Endothelial cell of umbilical vein (primary cell): Measurements from ENCODE around the gene SFT2D3. TPM values are rescaled to one million over a fixed set of nuclear protein-coding genes. Genes with fewer than 3 reads are reported as not detected.

Experiments
- BruUV-seq: library from RNA; stranded (reverse); fragments of 400-500 nt; replicated peaks from 2 replicates; lab custom pipeline; 2021; lab: Mats Ljungman, UMichigan
- CTCF ChIA-PET: fragments of 300-600, 350-600 bp; sonication (Branson Sonifier 250); formaldehyde crosslinking; loops from one replicate; lab custom pipeline; 2021; ENCODE audit warnings: antibody characterized with exemption, inconsistent platforms; lab: Charles Lee
- POLR2A ChIA-PET: fragments of 300-600, 350-600 bp; sonication (Branson Sonifier 250); formaldehyde crosslinking; loops from one replicate; lab custom pipeline; 2021; ENCODE audit warnings: antibody characterized with exemption, inconsistent platforms; lab: Charles Lee
- DNase-seq: peaks from one replicate; pipeline ENCODE4 v3.0.0-alpha.2; 2011; ENCODE audit warnings: low read depth, low spot score
- FAIRE-seq: peaks from 2 replicates; lab custom pipeline; 2011; peaks lifted over from hg19 to GRCh38; lab: Jason Lieb, UNC
- H2AFZ ChIP-seq: 2 replicates; pipeline ENCODE4 v1.6.0; 2012; ENCODE audit warnings: low read depth, low read length, control low read depth, inconsistent platforms
- H3K27ac ChIP-seq: 2 replicates; pipeline ENCODE4 v1.5.1; 2011; ENCODE audit warnings: low read depth, mild to moderate bottlenecking, control low read depth, low read length, moderate library complexity; ENCODE audit not compliant: insufficient read depth
- H3K27me3 ChIP-seq, 2 experiments: 2 replicates each; pipeline versions ENCODE4 v1.6.0 to v1.6.1; 2011; ENCODE audit warnings: low read length in 2 of 2, mixed read lengths in 1 of 2; ENCODE audit not compliant: control insufficient read depth in 2 of 2, insufficient read depth in 2 of 2
- H3K36me3 ChIP-seq, 2 experiments: 2 replicates in 1 of 2; 3 replicates in 1 of 2; pipeline ENCODE4 v1.5.1; 2011; ENCODE audit warnings: low read length in 2 of 2, mild to moderate bottlenecking in 1 of 2, moderate library complexity in 1 of 2; ENCODE audit not compliant: control insufficient read depth in 2 of 2, insufficient read depth in 2 of 2; ENCODE audit errors: extremely low read depth in 1 of 2
- H3K4me1 ChIP-seq: 3 replicates; pipeline ENCODE4 v1.5.1; 2011; ENCODE audit warnings: mild to moderate bottlenecking, low read length; ENCODE audit not compliant: control insufficient read depth, insufficient read depth; ENCODE audit errors: extremely low read depth
- H3K4me2 ChIP-seq: 2 replicates; pipeline ENCODE4 v1.6.1; 2011; ENCODE audit warnings: low read length, control low read depth, mixed read lengths; ENCODE audit not compliant: insufficient read depth
- H3K4me3 ChIP-seq, 3 experiments: fragments of 200-600 bp in 1 of 3; sonication (generic), shearing (Covaris generic) in 1 of 3; replicated peaks in 1 of 3; 2 replicates each; pipeline ENCODE4 v1.5.1; 2011 to 2016; ENCODE audit warnings: control low read depth in 3 of 3, low read length in 3 of 3, mild to moderate bottlenecking in 2 of 3, inconsistent platforms in 1 of 3, low read depth in 1 of 3, moderate library complexity in 1 of 3; ENCODE audit not compliant: insufficient read depth in 1 of 3
- H3K79me2 ChIP-seq: 2 replicates; pipeline ENCODE4 v1.6.0; 2012; ENCODE audit warnings: low read length, inconsistent platforms; ENCODE audit not compliant: control insufficient read depth, insufficient read depth
- H3K9ac ChIP-seq: replicated peaks from 2 replicates; pipeline ENCODE3; 2011; ENCODE audit warnings: low read length, control low read depth; ENCODE audit not compliant: insufficient read depth; ENCODE audit errors: extremely low read depth
- H3K9me1 ChIP-seq: replicated peaks from 3 replicates; pipeline ENCODE4 v1.6.0; 2011; ENCODE audit warnings: mild to moderate bottlenecking, low read length; ENCODE audit not compliant: control insufficient read depth, insufficient read depth; ENCODE audit errors: extremely low read depth
- H3K9me3 ChIP-seq: replicated peaks from 2 replicates; pipeline ENCODE4 v1.5.1; 2012; ENCODE audit warnings: low read length, inconsistent platforms; ENCODE audit not compliant: control insufficient read depth, insufficient read depth
- H4K20me1 ChIP-seq: replicated peaks from 2 replicates; pipeline ENCODE3; 2011; ENCODE audit warnings: mild to moderate bottlenecking, low read length; ENCODE audit not compliant: control insufficient read depth, insufficient read depth; ENCODE audit errors: extremely low read depth
- CTCF ChIP-seq, 2 donors: IDR thresholded peaks; 1 replicate in 1 of 2; 2 replicates in 1 of 2; pipeline ENCODE4 v1.5.1; 2011; ENCODE audit warnings: low read length in 2 of 2, mild to moderate bottlenecking in 2 of 2, moderate library complexity in 2 of 2, control low read depth in 1 of 2, inconsistent platforms in 1 of 2, low read depth in 1 of 2; ENCODE audit not compliant: insufficient read depth in 1 of 2; ENCODE audit errors: extremely low read depth in 1 of 2
- EZH2 ChIP-seq: IDR thresholded peaks from 2 replicates; pipeline ENCODE4 v1.6.1; 2012; ENCODE audit warnings: borderline replicate concordance, low read depth, mild to moderate bottlenecking, moderate library complexity, low read length, inconsistent platforms; ENCODE audit not compliant: severe bottlenecking
- FOS ChIP-seq: IDR thresholded peaks from 2 replicates; pipeline ENCODE4 v1.6.1; 2011; ENCODE audit warnings: mild to moderate bottlenecking, low read length, moderate library complexity, borderline replicate concordance; ENCODE audit not compliant: insufficient read depth
- GATA2 ChIP-seq: IDR thresholded peaks from 2 replicates; pipeline ENCODE4 v1.7.0; 2011; ENCODE audit warnings: low read depth, mild to moderate bottlenecking, moderate library complexity, mixed read lengths, low read length; ENCODE audit not compliant: insufficient read length, insufficient read depth
- JUN ChIP-seq: IDR thresholded peaks from 2 replicates; pipeline ENCODE4 v1.6.1; 2011; ENCODE audit warnings: borderline replicate concordance, low read depth; ENCODE audit not compliant: insufficient read length, insufficient read depth
- MAX ChIP-seq: IDR thresholded peaks from 2 replicates; pipeline ENCODE4 v1.6.1; 2011; ENCODE audit not compliant: insufficient read depth, insufficient read length
- MYC ChIP-seq: IDR thresholded peaks from one replicate; pipeline ENCODE4 v1.6.1; 2011; ENCODE audit warnings: mild to moderate bottlenecking, low read depth, low read length
- POLR2A ChIP-seq: IDR thresholded peaks from 2 replicates; pipeline ENCODE4 v1.6.1; 2012; ENCODE audit warnings: low read depth, mild to moderate bottlenecking, control low read depth, low read length
- POLR2AphosphoS5 ChIP-seq: IDR thresholded peaks from 2 replicates; pipeline ENCODE4 v1.6.1; 2012; ENCODE audit warnings: low read depth, mild to moderate bottlenecking, control low read depth, low read length, moderate library complexity; ENCODE audit not compliant: insufficient read depth
- dilution Hi-C: fragments of 300-500 bp; cut with MboI; formaldehyde crosslinking; loops from one replicate; pipeline ENCODE4 v1.15.0; 2019; ENCODE audit warnings: low sequenced_read_pairs; ENCODE audit not compliant: extremely low pct_ligation_motif_present
- intact Hi-C: fragments of 100-400 bp; cut with micrococcal nuclease; formaldehyde crosslinking; loops from one replicate; pipeline ENCODE4 v1.10.0; 2022
- polyA plus RNA-seq, 4 experiments: library from polyadenylated mRNA; depleted of rRNA in 3 of 4; stranded (reverse) in 3 of 4; unstranded in 1 of 4; fragments of >200 nt; gene quantifications; 2 replicates each; pipeline versions ENCODE4 v1.2.1 to v1.2.3, GENCODE V29; 2011 to 2012; ENCODE audit warnings: missing spikeins in 1 of 4
- total RNA-seq: library from RNA; stranded (reverse); gene quantifications from 2 replicates; pipeline ENCODE4 v1.2.3, GENCODE V29; 2021

The SFT2D3 gene
- total and polyA plus RNA-seq, 2 donors (not counting 3 experiments of a cell fraction or from before 2014, with no cell fraction given): 4.5 to 4.7 TPM

- dilution Hi-C loops: no loop called here
- ChIA-PET CTCF (interaction anchor here (1.2 to 2.4 kb wide), 2 partner anchors 17 to 19 kb away, joined by 4 to 8 read pairs; no protein-coding TSS in a partner anchor), POLR2A (no interaction called here)
- DNase-seq (no peak), FAIRE-seq (no peak)
- no peak for TF ChIP-seq FOS
- TF ChIP-seq POLR2AphosphoS5: no peak
- no peak for TF ChIP-seq EZH2
- no peak for TF ChIP-seq CTCF (IDR thresholded peaks at IDR 0.05; ENCODE audit: extremely low read depth in 1 of 2, insufficient read depth in 1 of 2, low read depth in 1 of 2, low read length in 2 of 2)
- no peak for TF ChIP-seq POLR2A
- no peak for TF ChIP-seq MAX
- no peak for TF ChIP-seq JUN
- TF ChIP-seq GATA2: no peak
- no peak for TF ChIP-seq MYC
- intact Hi-C loops: no loop called here
- no peaks in the 10 kb centered on the region for H3K36me3 ChIP-seq
- H3K9me3 ChIP-seq: no peaks in the 10 kb centered on the region
- BruUV-seq: no TSS peak
- H4K20me1 ChIP-seq: no peaks in the 10 kb centered on the region
- peaks cover 23% of the 10 kb centered on the region for H3K4me1 ChIP-seq
- H2AFZ ChIP-seq: no peak overlapping the region
- H3K27ac ChIP-seq: no peak overlapping the region
- no peak overlapping the region for H3K4me2 ChIP-seq
- H3K9me1 ChIP-seq: no peaks in the 10 kb centered on the region
- H3K27me3 ChIP-seq: no peaks in the 10 kb centered on the region
- no peak overlapping the region for H3K9ac ChIP-seq
- no peaks in the 10 kb centered on the region for H3K79me2 ChIP-seq
- no peak overlapping the region for H3K4me3 ChIP-seq
Measured at GRCh38 chr2:127678991-127679390, 22.3 kb upstream of the SFT2D3 start.
